ENCODE measurements around the gene ONECUT1.

The ONECUT1 gene

GRCh38 chr15:52800828-52801747 is 11.0 kb upstream of the ONECUT1 start:
- TF ChIP-seq ZFX (IDR thresholded peaks at IDR 0.05) (no peak), CTCF (conservative IDR thresholded peaks at IDR 0.05) (no peak)
- no peak overlapping the region for H3K27ac ChIP-seq

DNA sequence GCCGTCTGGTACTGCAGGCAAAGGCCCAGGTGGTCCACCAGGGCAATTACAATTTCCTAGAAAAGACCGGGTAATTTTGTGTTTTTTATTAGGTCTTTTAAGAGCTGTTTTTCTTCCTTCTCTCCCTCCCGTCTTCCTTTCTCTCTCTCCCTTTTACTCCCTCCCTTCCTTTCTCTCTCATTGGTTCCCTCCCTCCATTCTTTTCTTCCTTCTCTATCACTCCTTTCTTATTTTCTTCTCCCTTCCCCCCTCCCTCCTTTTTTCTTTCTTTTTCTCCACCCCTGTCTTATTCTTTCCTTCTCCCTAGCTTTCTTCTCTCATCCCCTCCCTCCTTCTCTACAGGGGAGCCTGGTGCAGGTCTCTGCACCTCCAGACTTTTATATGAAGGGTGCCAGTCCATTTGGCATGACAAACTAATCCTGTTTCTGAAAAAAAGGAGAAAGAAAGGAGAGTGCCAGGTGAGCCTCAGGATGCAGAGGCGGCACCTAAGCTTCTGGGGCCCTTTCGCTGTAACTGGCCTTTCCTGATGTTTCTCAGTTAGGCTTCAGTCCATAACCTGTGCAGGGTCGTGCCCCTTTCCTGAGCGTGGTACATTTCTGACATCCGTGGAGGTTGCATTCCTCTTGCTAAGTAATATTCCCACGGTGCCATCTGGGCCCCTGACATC is 9.1 kb upstream of the ONECUT1 start:
- no peak overlapping the region for H3K27ac ChIP-seq
- no peak for TF ChIP-seq CTCF (conservative IDR thresholded peaks at IDR 0.05)
- no peak for TF ChIP-seq ZFX (IDR thresholded peaks at IDR 0.05)

- TF ChIP-seq CTCF (conservative IDR thresholded peaks at IDR 0.05) (no peak), ZFX (IDR thresholded peaks at IDR 0.05) (no peak)
These were observed 8.5 kb upstream of the ONECUT1 start for GRCh38 chr15:52798529-52799101.

GRCh38 chr15:52797625-52798501 is 7.7 kb upstream of the ONECUT1 start:
- TF ChIP-seq CTCF (conservative IDR thresholded peaks at IDR 0.05) (no peak), ZFX (IDR thresholded peaks at IDR 0.05) (no peak)
- no peak overlapping the region for H3K27ac ChIP-seq

More at GRCh38 chr15:52798529-52799101, 8.5 kb upstream of the ONECUT1 start:
- H3K27ac ChIP-seq: no peak overlapping the region

DNA sequence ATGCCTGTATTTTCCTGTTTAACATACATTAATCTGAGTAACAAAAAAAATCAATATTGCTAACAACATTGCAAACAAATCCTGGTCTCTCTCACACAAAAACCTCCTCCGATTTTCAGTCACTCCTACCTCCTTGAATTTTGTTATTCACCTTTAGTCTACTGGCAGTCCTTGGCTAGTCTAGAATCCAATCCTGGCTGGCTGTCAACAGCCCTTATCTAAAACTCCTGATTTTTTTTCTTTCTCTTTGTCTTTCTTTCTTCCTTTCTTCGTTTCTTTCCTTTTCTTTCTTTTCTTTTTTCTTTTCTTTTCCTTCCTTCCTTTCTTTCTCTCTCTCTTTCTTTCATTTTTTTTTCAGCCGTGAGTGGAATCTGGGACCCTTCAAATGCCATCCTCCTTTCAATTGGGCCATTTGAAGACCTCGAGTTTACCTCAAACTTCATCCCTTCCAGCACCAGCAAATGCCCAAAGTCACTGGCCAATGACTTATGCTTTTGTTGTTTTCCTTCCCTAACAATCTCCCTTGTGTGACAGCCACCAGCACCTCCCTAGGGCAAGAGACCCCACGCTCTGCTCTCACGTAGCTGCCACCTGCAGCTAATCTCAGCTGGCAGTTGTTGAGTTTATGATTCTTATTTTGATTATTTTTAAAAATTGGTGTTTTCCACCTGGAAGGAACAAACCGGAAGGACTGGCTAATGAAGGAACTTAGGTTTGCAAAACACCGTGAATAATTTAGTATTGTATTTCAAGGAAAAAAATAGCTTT is 6.8 kb upstream of the ONECUT1 start:
- no peak overlapping the region for H3K27ac ChIP-seq
- TF ChIP-seq CTCF (conservative IDR thresholded peaks at IDR 0.05): no peak
- no peak for TF ChIP-seq ZFX (IDR thresholded peaks at IDR 0.05)

DNA sequence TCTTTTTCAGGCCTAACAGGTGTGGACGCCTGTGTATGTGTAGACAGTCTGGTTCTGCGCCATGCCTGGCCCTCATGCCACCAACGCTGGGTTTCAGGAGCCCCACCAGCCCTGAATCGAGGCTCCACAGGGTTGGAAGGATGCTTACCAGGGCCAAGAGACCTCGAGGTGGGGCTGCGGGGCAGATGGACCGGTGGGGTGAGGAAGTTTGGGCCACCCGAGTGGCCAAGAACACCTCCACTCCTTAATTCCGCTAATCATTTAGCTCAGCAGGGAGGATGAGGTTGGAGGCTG is 6.0 kb upstream of the ONECUT1 start:
- TF ChIP-seq ZFX (IDR thresholded peaks at IDR 0.05): no peak
- TF ChIP-seq CTCF (conservative IDR thresholded peaks at IDR 0.05): no peak

More for the DNA sequence above, 6.0 kb upstream of the ONECUT1 start:
- H3K27ac ChIP-seq: no peak overlapping the region
